ENCODE measurements around the gene TRPV6.
A peak's percentile ranks its signal among the peaks of the same experiment; 100 is the strongest.

TRPV6 gene

GRCh38 chr7:142867398-142868187, 18.0 kb downstream of the TRPV6 start:
- no peak for DNase-seq

GRCh38 chr7:142867097-142867378, 18.5 kb downstream of the TRPV6 start:
- DNase-seq, result no peak

- peak in 1 of 2 experiments; percentile 29 for DNase-seq
Observed at GRCh38 chr7:142866361-142867096, 19.0 kb downstream of the TRPV6 start.

GRCh38 chr7:142865766-142866165, 19.8 kb downstream of the TRPV6 start:
- no peak for DNase-seq

- DNase-seq, result no peak
Observed at GRCh38 chr7:142864980-142865747, 20.4 kb downstream of the TRPV6 start.

- no peak for DNase-seq
Observed at GRCh38 chr7:142863891-142864685, 21.5 kb downstream of the TRPV6 start.

- no peak for DNase-seq
Observed at GRCh38 chr7:142862786-142863400, 22.7 kb downstream of the TRPV6 start.

GRCh38 chr7:142862351-142862750, 23.2 kb downstream of the TRPV6 start:
- DNase-seq, result no peak

- no peak for DNase-seq
Observed at GRCh38 chr7:142860968-142861367, 24.6 kb downstream of the TRPV6 start.

- no peak for DNase-seq
Observed at GRCh38 chr7:142859829-142860228, 25.7 kb downstream of the TRPV6 start.

GRCh38 chr7:142859411-142859810, 26.1 kb downstream of the TRPV6 start:
- DNase-seq, result no peak

- DNase-seq, result no peak
Observed at GRCh38 chr7:142857625-142858024, 27.9 kb downstream of the TRPV6 start.

GRCh38 chr7:142856565-142857245, 28.8 kb downstream of the TRPV6 start:
- DNase-seq, result no peak

GRCh38 chr7:142855756-142856564, 29.6 kb downstream of the TRPV6 start:
- DNase-seq, result no peak

- DNase-seq, result no peak
Observed at GRCh38 chr7:142855114-142855743, 30.3 kb downstream of the TRPV6 start.

- DNase-seq, result peak; percentile 71 to 75
Observed at GRCh38 chr7:142854372-142855113, 31.0 kb downstream of the TRPV6 start, which contains the start of gene EPHB6. Gene EPHB6, plus strand, starts transcription at chr7:142855076. Its CDS starts 8,152 bp downstream, at chr7:142863228.

- peak; percentile 67 to 73 for DNase-seq
Observed at GRCh38 chr7:142853739-142854371, 31.7 kb downstream of the TRPV6 start.

GRCh38 chr7:142851919-142852318, 33.6 kb downstream of the TRPV6 start:
- no peak for DNase-seq

GRCh38 chr7:142851269-142851668, 34.3 kb downstream of the TRPV6 start:
- no peak for DNase-seq

Measured in activated CD4-positive, alpha-beta T cell treated with anti-CD3 and anti-CD28 coated beads, Interleukin-2, amount 50 U/mL, for 48 hours (primary cell).